ENCODE measurements around the gene TECPR1. TPM values are rescaled to one million over a fixed set of nuclear protein-coding genes. Genes with fewer than 3 reads are reported as not detected.

TECPR1 gene
- total and polyA plus RNA-seq, 2 of the 4 experiments (the other 2 are of a cell fraction), result 11.5 to 14.7 TPM

DNA sequence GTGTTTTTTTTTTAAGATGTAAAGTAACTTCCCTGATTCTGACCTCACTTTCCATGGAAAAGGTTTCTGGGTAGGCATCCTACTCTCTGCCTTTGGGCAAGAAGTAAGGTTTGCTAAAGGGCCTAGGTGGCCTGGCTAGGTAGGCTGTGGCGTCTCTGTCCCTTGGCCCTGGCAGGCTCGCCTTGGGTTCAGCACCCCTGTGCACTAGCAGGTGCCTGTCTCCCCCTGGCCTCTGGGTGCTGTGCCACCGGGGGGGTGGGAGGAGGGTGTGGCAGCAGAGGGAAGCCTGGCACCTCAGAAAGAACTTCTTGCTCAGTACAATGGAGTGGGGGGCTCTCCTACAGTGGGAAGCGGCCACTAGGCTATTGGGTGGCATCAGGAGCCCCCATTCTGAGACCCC is 14.0 kb downstream of the TECPR1 start:
- Histone ChIP-seq H3K4me2 (ENCODE audit: low read depth, low read length) (no peak overlapping the region), H3K4me1 (ENCODE audit: control insufficient read depth, insufficient read depth, low read length) (no peaks in the 10 kb centered on the region), H4K91ac (ENCODE audit: insufficient read depth, low read depth, low read length) (no peak overlapping the region), H4K20me1 (ENCODE audit: insufficient read depth, low read length) (no peaks in the 10 kb centered on the region), H3K14ac (replicated peaks; ENCODE audit: low read depth, low read length) (no peak overlapping the region), H3K27ac (ENCODE audit: insufficient read depth, low read length) (no peak overlapping the region), H3K9me1 (ENCODE audit: insufficient read depth, low read length) (peaks cover 4% of the 10 kb centered on the region; the same call in 1 of the 2 replicates), H4K8ac (ENCODE audit: low read depth in 2 of 2, low read length in 2 of 2) (no peak overlapping the region), H3K18ac (ENCODE audit: low read depth, low read length) (no peak overlapping the region), H2BK5ac (ENCODE audit: low read depth, low read length, poor library complexity, severe bottlenecking) (no peak overlapping the region), H3K23ac (ENCODE audit: low read depth, low read length) (no peak overlapping the region), H3K4me3 (ENCODE audit: insufficient read depth, low read depth, low read length) (no peak overlapping the region), H3K79me1 (ENCODE audit: low read depth in 1 of 2, low read length in 2 of 2) (no peaks in the 10 kb centered on the region), H2BK120ac (ENCODE audit: low read depth, low read length) (no peak overlapping the region), H2AFZ (replicated peaks; ENCODE audit: low read length, poor library complexity) (no peak overlapping the region), H3K56ac (ENCODE audit: extremely low read depth, insufficient read depth, low read length) (no peak overlapping the region), H2AK9ac (replicated peaks; ENCODE audit: low read depth, low read length, poor library complexity) (no peak overlapping the region), H3K9ac (ENCODE audit: low read depth, low read length) (no peak overlapping the region), H2AK5ac (ENCODE audit: low read depth, low read length) (no peak overlapping the region), H3K36me3 (ENCODE audit: control insufficient read depth, insufficient read depth, low read length) (peaks cover 22% of the 10 kb centered on the region), H3K27me3 (ENCODE audit: control insufficient read depth, insufficient read depth, low read length) (no peaks in the 10 kb centered on the region), H4K5ac (ENCODE audit: low read depth, low read length) (no peak overlapping the region), H2BK15ac (ENCODE audit: low read depth, low read length) (no peak overlapping the region), H3K9me3 (ENCODE audit: control insufficient read depth, insufficient read depth, low read length) (no peaks in the 10 kb centered on the region), H2BK20ac (ENCODE audit: low read depth, low read length) (no peak overlapping the region), H3K4ac (ENCODE audit: low read depth, low read length) (no peak overlapping the region)
- intact Hi-C loops (cut with micrococcal nuclease) (no loop called here), dilution Hi-C loops (cut with HindIII; ENCODE audit: low sequenced_read_pairs, unreplicated experiment) (no loop called here), in situ Hi-C loops (cut with MboI; ENCODE audit: low sequenced_read_pairs) (loop anchor here (10.0 kb wide), 1 partner anchor 213 kb away; no protein-coding TSS in a partner anchor)
- POLR2A ChIA-PET (ENCODE audit: unreplicated experiment), result no interaction called here
- TF ChIP-seq MAFK (IDR thresholded peaks at IDR 0.05; ENCODE audit: low read depth, low read length) (no peak), SMC3 (IDR thresholded peaks at IDR 0.05; ENCODE audit: low read depth, low read length) (no peak), MAZ (IDR thresholded peaks at IDR 0.05; ENCODE audit: borderline replicate concordance, low read depth, low read length) (no peak), CEBPB (IDR thresholded peaks at IDR 0.05; ENCODE audit: low read depth, low read length) (no peak)
- ATAC-seq (ENCODE audit: low read depth) (no peak), DNase-seq (no peak)
- no CpG with 5 or more reads among the region's 4 CpGs for WGBS, 2 experiments (ENCODE audit: extremely low coverage in 2 of 2, insufficient read length in 1 of 2)
- BruUV-seq (replicated peaks), result no TSS peak
- CTCF ChIA-PET, result no interaction called here

All from IMR-90 (cell line).